GM11168 (cell line): ENCODE measurements around the gene PPP6R2.
"Not testable (repeated sequence)": the region's sequence is repeated elsewhere in the genome, so short reads cannot be mapped to it uniquely, and the experiment has no call there.

Source experiments
- in situ Hi-C: fragments of 300-500 bp; cut with MboI; formaldehyde crosslinking; loops from one replicate; pipeline ENCODE4 v1.12.0; 2022; ENCODE audit warnings: low sequenced_read_pairs; ENCODE audit not compliant: unreplicated experiment

The PPP6R2 gene

GRCh38 chr22:50334433-50334832, 8.7 kb upstream of the PPP6R2 start:
- in situ Hi-C loops: not testable (repeated sequence)

DNA sequence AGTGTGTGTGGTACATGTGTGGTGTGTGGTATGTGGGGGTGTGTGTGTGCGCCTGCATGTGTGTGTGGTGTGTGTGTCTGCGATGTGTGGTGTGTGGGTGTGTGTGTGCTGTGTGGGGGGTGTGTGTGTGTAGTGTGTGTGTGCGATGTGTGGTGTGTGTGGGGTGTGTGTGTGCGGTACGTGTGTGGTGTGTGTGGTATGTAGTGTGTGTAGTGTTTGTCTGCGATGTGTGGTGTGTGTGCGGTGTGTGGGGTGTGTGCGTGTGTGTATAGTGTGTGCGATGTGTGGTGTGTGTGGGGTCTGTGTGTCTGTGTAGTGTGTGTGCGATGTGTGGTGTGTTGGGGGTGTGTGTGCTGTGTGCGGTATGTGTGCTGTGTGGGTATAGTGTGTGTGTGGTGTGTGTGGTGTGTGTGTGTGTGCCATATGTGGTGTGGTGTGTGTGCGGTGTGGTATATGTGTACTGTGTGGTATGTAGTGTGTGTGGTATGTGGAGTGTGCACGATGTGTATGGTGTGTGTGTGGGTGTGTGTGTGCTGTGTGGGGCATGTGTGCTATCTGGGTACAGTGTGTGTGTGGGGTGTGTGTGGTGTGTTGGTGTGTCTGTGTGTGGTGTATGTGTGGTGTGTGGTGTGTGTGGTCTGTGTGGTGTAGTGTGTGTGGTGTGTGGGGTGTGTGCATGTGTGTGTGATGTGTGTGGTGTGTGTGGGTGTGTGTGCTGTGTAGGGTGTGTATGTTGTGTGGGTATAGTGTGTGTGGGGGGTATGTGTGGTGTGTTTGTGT, 5.7 kb upstream of the PPP6R2 start:
- in situ Hi-C loops: no loop called here

DNA sequence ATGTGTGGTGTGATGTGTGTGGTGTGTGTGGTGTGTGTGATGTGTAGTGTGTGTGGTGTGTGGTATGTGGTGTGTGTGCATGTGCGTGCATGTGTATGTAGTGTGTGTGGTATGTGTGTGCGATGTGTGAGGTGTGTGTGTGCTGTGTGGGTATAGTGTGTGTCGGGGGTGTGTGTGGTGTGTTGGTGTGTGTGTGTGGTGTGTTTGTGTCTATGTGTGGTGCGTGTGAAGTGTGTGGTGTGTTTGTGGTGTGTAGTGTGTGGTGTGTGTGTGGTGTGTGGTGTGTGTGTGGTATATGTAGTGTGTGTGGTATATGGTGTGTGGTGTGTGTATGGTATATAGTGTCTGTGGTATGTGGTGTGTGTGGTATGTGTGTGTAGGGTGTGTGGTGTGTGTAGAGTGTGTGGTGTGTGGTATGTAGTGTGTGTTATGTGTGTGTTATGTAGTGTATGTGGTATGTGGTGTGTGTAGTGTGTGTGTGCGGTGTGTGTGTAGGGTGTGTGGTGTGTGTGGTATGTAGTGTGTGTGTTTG, 5.0 kb upstream of the PPP6R2 start:
- in situ Hi-C loops: no loop called here

DNA sequence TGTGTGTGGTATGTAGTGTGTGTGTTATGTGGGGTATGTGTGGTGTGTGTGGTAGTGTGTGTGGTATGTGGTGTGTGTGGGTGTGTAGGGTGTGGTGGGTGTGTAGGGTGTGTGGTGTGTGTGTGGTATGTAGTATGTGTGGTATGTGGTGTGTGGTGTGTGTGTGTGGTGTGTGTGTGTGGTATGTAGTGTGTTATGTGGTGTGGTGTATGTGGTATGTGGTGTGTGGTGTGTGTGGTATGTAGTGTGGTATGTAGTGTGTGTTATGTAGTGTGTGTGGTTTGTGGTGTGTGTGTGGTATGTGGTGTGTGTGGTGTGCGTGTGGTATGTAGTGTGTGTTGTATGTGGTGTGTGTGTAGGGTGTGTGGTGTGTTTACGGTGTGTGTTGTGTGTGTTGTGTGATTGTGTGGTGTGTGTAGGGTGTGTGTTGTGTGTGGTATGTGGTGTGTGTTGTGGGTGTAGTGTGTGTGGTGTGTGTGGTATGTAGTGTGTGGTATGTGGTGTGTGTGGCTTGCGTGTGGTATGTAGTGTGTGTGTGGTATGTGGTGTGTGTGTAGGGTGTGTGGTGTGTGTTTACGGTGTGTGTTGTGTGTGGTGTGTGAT, 4.2 kb upstream of the PPP6R2 start:
- in situ Hi-C loops: no loop called here

DNA sequence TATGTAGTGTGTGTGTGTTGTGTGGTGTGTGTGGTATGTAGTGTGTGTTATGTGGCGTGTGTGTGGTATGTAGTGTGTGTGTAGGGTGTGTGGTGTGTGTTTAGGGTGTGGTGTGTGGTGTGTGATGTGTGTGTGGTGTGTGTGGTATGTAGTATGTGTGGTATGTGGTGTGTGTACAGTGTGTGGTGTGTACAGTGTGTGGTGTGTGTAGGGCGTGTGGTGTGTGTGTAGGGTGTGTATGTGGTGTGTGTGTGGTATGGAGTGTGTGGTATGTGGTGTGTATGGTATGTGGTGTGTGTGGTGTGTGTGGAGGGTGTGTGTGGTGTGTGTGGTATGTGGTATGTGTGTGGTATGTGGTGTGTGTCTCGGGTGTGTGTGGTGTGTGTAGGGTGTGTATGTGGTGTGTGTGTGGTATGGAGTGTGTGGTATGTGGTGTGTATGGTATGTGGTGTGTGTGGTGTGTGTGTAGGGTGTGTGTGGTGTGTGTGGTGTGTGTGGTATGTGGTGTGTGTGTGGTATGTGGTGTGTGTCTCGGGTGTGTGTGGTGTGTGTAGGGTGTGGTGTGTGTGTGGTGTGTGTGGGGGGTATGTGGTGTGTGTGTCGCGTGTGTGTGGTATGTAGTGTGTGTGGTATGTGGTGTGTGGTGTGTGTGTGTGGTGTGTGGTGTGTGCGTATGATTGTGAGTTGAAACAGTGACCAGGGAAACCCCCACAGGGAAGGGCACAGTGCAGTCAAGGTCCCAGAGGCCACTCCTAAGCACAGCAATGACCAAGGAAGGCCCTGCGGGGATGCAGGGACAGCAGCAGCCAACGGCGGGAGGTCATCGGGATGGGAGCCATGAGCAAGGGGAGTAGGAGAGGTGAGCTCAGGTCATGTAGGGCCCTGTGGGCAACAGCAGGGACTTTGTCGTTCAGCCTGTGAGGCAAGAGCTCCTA, 2.9 kb upstream of the PPP6R2 start:
- in situ Hi-C loops: loop anchor here (5.0 kb wide), 1 partner anchor 83 kb away; no protein-coding TSS in a partner anchor

GRCh38 chr22:50341977-50342650, 1.0 kb upstream of the PPP6R2 start:
- in situ Hi-C loops: loop anchor here (5.0 kb wide), 1 partner anchor 85 kb away; no protein-coding TSS in a partner anchor

DNA sequence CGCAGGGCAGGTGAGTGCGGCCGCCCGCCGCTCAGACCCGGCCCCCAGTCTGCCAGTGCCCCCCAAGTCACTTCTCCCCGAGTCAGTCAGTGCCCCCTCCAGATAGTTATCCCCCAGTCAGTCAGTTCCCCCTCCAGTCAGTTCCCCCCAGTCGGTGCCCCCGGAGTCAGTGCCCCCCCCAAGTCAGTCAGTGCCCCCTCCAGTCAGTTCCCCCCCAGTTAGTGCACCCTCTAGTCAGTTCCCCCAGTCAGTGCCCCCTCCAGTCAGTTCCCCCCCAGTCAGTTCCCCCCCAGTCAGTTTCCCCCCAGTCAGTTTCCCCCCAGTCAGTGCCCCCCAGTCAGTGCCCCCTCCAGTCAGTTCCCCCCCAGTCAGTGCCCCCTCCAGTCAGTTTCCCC, 411 bp downstream of the PPP6R2 start:
- in situ Hi-C loops: loop anchor here (5.0 kb wide), 1 partner anchor 86 kb away; no protein-coding TSS in a partner anchor

DNA sequence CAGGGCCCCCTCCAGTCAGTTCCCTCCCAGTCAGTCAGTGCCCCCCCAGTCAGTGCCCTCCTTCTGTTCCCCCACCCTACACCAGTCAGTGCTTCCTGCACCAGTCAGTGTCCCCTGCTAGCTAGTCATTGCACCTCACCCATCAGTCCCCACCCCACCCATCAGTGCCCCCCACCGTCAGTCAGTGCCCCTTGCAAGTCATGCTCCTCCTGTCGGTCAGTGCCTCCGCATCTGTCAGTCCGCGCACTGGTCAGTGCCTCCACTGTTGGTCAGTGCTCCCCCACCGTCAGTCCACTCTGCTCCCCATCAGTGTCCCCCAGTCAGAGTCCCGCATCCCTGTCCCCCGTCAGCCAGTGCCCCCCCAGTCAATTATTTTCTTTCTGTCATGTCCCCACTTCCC, 3.3 kb downstream of the PPP6R2 start:
- in situ Hi-C loops: no loop called here

GRCh38 chr22:50347157-50347556, 4.0 kb downstream of the PPP6R2 start:
- in situ Hi-C loops: no loop called here

GRCh38 chr22:50348058-50348457, 4.9 kb downstream of the PPP6R2 start:
- in situ Hi-C loops: no loop called here

DNA sequence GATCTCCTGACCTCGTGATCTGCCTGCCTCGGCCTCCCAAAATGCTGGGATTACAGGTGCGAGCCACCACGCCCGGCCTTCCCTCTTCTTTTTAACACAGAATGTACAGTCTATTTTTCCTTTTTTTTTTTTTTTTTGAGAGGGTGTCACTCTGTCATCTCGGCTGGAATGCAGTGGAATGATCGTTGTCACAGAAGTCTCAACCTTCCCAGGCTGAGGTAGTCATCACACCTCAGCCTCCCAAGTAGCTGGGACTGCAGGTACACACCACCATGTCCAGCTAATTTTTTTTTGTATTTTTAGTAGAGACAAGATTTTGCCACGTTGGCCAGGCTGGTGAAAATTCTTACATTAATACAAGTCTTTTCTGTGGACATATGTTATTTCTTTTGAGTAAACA, 13.1 kb downstream of the PPP6R2 start:
- in situ Hi-C loops: no loop called here

- in situ Hi-C loops: no loop called here
These were observed 14.1 kb downstream of the PPP6R2 start for GRCh38 chr22:50357222-50357621.

DNA sequence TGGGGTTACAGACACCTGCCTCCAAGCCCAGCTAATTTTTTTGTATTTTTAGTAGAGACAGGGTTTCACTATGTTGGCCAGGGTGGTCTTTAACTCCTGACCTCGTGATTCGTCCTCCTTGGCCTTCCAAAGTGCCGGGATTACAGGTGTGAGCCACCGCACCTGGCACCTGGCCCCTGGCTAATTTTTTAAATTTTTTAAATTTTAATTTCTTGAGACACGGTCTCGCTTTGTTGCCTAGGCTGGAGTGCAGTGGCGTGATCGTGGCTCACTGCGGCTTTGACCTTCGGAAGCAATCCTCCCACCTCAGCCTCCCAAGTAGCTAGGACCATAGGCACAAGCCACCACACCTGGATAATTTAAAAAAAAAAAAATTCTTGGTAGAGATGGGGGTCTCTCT, 14.6 kb downstream of the PPP6R2 start:
- in situ Hi-C loops: no loop called here

DNA sequence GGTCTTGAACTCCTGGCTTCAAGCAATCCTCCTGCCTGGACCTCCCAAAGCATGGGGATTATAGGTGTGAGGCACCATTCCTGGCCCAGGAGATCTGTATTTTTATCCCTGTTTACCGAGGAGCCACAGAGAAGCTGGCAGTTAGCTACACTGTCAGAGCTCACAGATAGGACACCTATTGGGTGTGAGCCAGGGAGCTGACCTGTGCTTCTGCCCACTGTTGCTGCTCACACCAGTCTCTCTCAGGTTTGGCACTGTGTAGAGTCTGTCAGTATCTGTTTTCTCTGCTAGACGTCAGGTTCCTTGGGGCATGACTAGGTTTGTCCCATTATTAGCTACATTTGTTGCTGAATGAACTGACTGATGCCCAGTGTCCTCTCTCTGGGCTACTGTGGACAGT, 17.5 kb downstream of the PPP6R2 start:
- in situ Hi-C loops: no loop called here

DNA sequence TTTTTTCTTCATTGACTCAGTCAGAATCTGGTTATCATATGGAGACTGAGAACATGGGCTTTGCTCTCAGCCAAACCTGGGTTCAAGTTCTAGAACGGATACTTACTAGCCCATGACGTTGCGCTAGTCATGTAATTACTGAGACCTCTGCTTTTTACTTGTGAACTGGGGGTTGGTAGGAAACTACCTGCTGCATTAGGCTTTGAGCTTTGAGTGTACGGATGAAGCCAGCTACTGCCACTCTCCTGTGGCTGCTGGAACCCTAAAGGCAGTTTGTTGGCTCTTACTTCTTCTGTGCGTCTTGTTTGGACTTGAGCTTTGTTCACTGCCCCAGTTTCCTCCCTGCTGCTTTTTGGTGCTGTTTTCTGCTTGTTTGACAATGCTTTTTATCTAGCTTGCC, 18.1 kb downstream of the PPP6R2 start:
- in situ Hi-C loops: no loop called here

DNA sequence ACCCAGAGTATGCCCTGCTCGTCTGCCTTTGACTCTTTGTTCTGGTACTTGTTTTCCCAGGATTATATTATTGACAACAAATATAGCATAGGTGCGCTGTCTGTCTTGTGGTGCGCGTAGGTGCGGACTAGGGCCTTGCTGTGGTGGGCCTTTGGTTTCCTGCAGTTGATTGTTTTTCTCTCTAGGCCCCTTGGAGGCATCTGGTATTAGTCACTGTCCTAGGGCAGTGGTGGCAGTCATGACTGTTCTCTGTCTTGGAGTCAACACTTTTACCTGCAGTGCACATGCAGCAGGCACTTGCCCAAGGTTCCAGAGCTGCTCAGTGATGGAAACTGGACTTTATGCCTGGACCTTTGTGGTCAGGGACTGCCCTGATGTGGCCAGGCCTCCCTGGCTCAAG, 18.6 kb downstream of the PPP6R2 start:
- in situ Hi-C loops: no loop called here

- in situ Hi-C loops: no loop called here
These were observed 20.2 kb downstream of the PPP6R2 start for GRCh38 chr22:50363166-50363802.

GRCh38 chr22:50363803-50364194, 20.7 kb downstream of the PPP6R2 start:
- in situ Hi-C loops: not testable (repeated sequence)

GRCh38 chr22:50367778-50368500, 24.8 kb downstream of the PPP6R2 start:
- in situ Hi-C loops: no loop called here
